CD4-positive, alpha-beta T cell treated with Interleukin-4 for 4 hours (primary cell): Measurements from ENCODE around the gene NNMT.

ENCODE experiments used
- DNase-seq: peaks from one replicate; pipeline ENCODE4 v3.0.0-alpha.2; 2020

NNMT gene

GRCh38 chr11:114263513-114264170 lies 32.6 kb upstream of the NNMT start:
- DNase-seq = no peak

DNA sequence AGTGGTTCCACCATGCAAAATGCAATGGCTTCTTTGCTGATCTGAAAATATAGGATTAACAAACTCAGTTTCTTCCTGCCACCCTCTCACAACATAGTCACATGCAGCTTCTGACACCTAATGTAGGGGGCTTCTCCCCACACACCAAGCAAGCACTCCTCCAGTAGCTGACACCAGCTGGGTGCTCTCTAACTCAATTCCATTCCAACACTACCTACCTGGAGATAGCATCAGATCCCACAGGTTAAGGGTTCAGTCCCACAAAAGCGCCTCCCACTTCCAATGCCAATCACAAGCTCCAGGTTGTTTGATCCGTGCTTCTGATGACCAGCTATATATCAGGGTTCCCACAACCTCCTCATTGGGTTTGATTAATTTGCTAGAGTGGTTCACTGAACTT lies 31.8 kb upstream of the NNMT start:
- DNase-seq = no peak

DNA sequence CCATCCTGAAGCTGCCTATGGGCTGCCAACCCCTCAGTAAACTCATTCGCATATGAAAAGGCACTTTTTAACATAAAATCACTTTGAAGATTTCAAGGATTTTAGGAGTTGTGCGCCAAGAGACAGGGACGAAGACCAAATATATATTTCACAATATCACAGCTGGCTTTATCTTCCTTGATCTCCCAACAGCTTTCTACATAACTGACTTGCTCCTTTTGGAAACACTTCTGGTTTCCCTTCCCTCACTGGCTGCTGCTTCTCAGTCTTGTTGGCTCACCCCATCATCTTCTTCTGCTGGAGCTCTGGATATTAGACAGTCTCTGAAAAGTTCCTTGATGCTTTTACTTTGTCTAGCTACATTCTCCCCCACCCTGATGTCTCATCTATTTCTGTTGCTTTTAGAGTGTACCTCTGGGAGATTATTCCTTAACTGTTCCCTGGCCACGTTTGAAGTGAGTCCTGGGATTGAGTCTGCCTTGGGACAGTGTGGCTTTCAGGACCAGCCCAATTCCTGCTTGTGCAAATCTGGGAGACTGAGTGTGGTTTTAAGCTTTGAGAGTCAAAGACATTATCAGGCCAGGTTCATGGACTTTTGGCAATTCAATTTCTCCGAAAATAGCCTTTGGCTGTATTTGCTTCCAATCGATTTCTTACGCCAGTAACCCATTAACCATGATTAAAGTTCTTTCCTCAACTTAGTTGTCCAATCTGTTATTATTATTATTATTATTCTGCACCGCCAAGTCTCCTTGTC lies 30.9 kb upstream of the NNMT start:
- DNase-seq = no peak

- DNase-seq = no peak
Observed at GRCh38 chr11:114269498-114269897, 26.7 kb upstream of the NNMT start.

DNA sequence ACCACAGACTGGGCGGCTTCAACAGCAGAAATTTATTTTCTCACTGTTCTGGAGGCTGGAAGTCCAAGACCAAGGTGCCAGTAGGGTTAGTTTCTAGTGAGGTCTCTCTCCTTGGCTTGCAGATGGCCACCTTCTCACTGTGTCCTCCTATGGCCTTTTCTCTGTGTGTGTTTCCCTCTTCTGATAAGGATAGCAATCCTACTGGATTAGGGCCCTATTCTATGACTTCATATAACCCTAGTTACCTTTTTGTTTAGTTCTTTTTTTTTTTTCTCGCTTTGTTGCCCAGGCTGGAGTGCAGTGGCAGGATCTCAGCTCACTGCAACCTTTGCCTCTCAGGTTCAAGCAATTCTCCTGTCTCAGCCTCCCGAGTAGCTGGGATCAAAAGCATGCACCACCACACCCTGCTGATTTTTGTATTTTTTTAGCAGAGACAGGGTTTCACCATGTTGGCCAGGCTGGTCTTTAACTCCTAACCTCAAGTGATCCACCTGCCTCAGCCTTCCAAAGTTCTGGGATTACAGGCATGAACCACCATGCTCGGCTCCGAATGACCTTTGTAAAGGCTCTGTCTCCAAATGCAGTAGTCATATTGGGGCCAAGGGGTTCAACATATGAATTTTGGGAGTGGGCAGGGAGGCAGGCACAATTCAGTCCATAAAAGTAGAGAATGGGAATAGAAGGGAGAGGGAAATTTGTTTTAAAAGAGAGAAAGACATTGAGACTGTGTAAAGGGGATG lies 25.5 kb upstream of the NNMT start:
- DNase-seq = no peak

DNA sequence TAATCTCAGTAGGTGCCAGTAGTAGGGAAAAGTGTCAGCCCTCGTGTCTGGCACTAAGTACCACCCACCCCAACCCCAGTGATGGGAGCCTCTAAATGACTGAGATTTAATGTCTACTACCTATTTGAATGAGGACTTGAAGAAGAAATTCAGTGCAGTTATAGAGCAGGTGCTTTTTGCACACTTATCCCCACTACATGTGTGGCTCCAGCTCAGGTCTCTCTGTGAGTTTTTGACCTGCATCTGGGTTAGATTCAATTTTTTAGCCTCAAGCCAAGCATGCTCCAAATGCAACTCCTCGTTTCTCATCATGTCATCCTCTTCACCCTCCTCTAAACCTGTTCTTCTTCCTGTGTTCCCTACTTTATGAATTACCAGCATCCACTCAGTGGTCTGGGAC lies 24.9 kb upstream of the NNMT start:
- no peak for DNase-seq

- no peak for DNase-seq
Observed at GRCh38 chr11:114272311-114272710, 23.9 kb upstream of the NNMT start.

- no peak for DNase-seq
Observed at GRCh38 chr11:114273071-114273470, 23.1 kb upstream of the NNMT start.

DNA sequence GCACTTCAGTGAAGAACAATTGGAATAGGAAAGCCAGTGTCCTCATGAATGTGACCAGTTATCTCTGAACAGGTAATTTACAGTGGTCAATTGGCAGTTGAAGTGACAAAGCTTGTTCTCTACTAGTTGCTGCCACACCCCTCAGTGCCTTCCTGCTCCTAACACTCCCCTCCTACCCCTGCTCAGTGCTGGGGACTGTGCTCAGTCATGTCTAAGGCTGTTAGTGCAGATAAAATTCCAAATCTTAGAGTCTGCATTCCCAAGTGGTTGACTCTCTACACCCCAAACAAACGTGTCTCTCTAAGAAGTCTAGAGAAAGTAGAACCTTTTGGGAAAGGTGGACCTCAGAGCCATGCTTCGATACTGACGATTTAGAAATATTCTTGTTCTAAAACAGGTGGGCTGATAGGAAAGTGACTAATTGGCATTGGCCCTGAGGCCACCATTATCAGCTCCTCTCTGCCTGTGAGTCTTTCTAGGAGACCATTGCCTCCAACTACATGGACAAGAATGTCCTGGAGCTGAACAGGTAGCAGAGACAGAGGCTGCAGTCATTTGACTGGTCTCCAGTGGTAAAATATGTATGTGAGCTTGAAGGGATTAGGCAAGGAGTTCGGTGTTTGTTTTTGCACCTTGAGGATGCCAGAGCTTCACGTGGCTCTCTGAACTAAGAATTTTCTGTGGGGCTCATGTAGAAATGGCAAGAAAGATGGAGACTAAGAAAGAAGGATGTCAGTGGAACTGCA lies 22.1 kb upstream of the NNMT start:
- DNase-seq = no peak

DNA sequence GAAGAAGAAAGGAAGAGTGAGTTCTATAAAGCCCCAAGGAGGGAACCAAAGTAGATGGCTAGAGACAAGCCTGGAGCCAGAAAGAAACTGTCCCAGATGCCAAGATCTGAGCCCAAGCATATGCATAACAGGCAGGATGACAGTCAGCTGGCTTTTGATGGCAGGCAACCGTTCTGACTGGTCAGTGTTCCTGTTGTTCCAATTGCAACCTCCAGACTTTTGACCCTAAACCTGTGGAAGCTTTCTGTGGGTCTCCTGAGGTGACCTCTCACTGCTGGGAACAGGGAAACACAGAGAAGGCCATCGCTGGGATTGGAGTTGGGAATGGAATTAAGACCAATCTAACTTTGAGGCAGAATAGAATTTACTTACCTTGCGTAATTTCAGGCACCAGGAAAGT lies 21.6 kb upstream of the NNMT start:
- no peak for DNase-seq

- DNase-seq = no peak
Observed at GRCh38 chr11:114275280-114275679, 20.9 kb upstream of the NNMT start.

DNA sequence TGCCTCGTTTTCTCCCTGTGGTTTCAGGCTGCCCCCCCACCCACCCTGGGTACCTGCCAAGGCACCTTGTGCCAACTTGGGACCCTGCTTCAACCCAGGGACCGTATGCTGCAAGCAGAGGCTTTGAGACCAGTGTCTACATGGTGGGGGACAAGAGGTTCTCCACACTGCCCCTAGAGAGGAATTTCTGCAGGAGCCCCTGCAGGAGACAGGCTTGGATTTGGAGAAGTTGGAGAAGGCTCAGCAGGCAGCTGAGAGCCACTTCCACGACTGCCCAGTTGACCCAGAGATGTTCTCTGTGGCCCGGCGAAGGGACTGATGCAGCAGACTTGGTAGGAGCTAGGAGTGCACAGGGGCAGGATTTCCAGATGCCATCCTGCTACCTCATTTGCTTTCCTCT lies 20.1 kb upstream of the NNMT start:
- no peak for DNase-seq

- DNase-seq = no peak
Observed at GRCh38 chr11:114277637-114278341, 18.4 kb upstream of the NNMT start.

GRCh38 chr11:114278342-114279065 lies 17.7 kb upstream of the NNMT start:
- no peak for DNase-seq

GRCh38 chr11:114279792-114280546 lies 16.2 kb upstream of the NNMT start:
- no peak for DNase-seq

GRCh38 chr11:114280696-114281095 lies 15.5 kb upstream of the NNMT start:
- DNase-seq = no peak

- DNase-seq = no peak
Observed at GRCh38 chr11:114281388-114281956, 14.7 kb upstream of the NNMT start.

DNA sequence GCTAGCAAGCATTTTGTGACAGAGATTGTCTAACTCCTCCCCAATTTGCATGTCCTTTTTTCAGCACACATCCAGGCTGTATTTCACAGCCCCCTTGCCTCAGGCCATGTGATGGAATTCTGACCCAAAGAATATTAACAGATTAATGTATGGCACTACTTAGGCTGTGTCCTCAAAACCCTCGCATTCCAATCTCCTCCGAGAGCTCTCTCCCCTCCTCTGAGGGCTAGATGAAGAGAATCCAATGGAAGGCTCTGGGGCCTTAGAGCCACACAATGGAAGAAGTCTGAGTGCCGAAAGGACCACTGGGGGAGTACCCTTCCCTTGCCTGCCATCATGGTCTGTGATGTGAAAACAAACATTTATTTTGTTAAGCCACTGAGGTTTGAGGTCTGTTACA lies 13.7 kb upstream of the NNMT start:
- no peak for DNase-seq

DNA sequence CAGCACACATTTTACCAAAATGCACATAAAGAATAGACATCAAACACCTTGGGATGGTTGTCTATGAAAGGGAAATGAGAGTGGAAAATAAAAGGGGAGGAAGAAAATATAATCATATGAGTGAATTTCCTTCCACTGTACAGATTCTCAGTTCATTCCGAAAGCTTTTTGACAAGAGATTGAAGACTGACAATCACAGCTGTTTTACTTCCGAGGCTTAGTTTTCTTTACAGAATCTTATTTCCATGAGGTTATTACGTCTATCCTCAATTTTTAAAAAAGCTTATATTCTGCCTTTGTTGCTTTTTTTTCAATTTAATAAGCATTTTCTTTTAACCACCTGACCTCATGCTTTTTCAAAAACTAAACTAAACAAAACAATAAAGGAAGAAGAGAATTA lies 12.8 kb upstream of the NNMT start:
- DNase-seq = no peak

DNA sequence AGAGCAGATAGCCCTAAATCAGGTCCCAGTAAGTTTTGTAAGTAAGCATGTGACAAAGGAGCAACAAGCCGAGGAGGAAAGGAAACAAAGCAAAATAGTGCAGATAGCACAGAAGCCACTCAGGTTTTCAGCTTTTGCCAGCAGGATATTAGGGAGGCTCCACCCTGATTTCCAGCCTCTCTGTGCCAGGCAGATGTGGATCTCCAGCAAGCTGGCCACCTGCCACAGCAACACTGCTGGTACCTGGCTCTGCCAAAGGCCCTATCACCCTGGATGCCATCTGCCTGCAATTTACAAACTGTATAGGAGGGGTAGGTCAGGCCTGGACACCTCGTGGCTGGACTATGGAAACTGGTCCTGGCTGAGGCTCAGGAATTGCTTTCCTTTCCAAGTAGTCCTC lies 12.2 kb upstream of the NNMT start:
- DNase-seq = no peak

DNA sequence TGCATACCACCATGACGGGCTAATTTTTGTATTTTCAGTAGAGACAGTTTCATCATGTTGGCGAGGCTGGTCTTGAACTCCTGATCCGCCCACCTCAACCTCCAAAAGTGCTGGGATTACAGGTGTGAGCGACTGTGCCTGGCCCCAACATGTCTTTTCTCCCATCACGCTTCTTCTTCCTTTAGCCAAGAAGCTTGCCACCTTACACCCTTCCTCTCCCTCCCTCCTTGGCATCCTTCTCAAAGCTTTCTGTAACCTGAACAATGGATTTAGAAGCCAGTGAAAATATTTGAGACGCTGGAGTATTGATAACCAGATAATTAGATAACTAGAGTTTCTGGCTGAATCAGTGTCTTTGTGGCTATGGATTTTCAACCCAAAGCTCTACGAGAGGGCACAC lies 11.3 kb upstream of the NNMT start:
- DNase-seq = no peak
